ENCODE data around the gene LARGE1. TPM values are rescaled to one million over a fixed set of nuclear protein-coding genes. Genes with fewer than 3 reads are reported as not detected.
A peak's percentile ranks its signal among the peaks of the same experiment; 100 is the strongest.

The LARGE1 gene
- total and polyA plus RNA-seq, 2 experiments from 2014 or later, result 1.5 to 12.8 TPM

DNA sequence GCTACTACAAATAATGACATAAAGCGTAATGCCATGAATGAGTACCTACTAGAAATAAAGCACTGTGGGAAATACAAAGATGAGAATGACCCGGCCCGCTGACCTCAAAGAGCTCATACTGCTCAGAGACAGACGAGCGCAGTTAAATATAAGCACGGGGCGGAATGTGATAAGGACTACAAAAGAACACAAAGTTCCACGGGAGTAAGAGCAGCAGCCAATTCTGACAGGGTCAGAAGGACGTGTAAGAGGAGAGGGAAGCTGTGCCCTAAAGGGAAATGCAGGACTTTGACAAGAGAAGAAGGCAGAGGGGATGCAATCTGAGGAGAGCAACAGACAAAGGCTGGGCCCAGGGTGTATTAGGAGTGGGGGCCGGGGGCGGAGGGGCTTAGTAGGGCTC, 314.6 kb downstream of the LARGE1 start:
- DNase-seq, result no peak
- in situ Hi-C loops (cut with MboI), result no loop called here
- H3K9me2 ChIP-seq (ENCODE audit: insufficient read depth), result no peaks in the 10 kb centered on the region
- peaks cover 10% of the 10 kb centered on the region for H3K4me1 ChIP-seq (ENCODE audit: insufficient read depth)
- H3F3A ChIP-seq (ENCODE audit: insufficient read depth), result no peaks in the 10 kb centered on the region
- TF ChIP-seq EZH2 (IDR thresholded peaks at IDR 0.05; ENCODE audit: insufficient read depth, poor library complexity, severe bottlenecking), result no peak
- TF ChIP-seq EZH2phosphoT487 (IDR thresholded peaks at IDR 0.05; ENCODE audit: insufficient read depth, low read depth), result no peak
- H3K36me3 ChIP-seq (ENCODE audit: low read depth), result no peaks in the 10 kb centered on the region
- H3K27me3 ChIP-seq (replicated peaks; ENCODE audit: insufficient read depth), result no peaks in the 10 kb centered on the region
- no peaks in the 10 kb centered on the region for H4K20me1 ChIP-seq (ENCODE audit: insufficient read depth)
- H3K9ac ChIP-seq, result no peak overlapping the region
- no peak overlapping the region for H3K27ac ChIP-seq
- H2AFZ ChIP-seq, result 0 out of 2 replicates have a peak overlapping the region, but pooled peaks have one; percentile 36
- H3K79me2 ChIP-seq (ENCODE audit: insufficient read depth), result no peaks in the 10 kb centered on the region
- WGBS, 2 experiments (ENCODE audit: low coverage in 1 of 2, low lambda C conversion rate in 2 of 2, missing lambda C conversion rate in 2 of 2), result 50 to 51% methylated on average over 11 of the region's 11 CpGs
- H3K4me2 ChIP-seq (ENCODE audit: unreplicated experiment), result peak overlapping the region; percentile 34
- no peaks in the 10 kb centered on the region for H3K9me3 ChIP-seq (ENCODE audit: low read depth)
- H3K4me3 ChIP-seq, result 0 out of 2 replicates have a peak overlapping the region, but pooled peaks have one; percentile 33

DNA sequence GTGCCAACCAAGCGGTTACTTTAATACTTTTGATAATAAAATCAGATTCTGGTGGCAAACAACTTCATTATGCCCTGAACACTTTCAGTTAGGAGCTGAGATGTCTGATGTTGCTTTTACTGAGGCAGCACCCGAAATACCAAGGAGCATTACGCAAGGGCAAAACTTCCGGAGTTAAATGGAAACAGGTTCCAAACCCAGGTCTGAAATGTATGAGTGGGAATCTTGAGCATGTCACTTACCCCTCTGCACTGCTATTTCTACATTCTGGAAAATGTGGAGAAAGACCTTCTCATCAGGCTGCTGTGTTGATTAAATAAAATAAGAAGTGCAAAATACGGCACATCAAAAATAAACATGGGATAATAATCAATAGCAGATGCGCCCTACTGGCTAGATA, 315.1 kb downstream of the LARGE1 start:
- H4K20me1 ChIP-seq (ENCODE audit: insufficient read depth), result no peaks in the 10 kb centered on the region
- H3K4me2 ChIP-seq (ENCODE audit: unreplicated experiment), result peak overlapping the region; percentile 34
- in situ Hi-C loops (cut with MboI), result no loop called here
- H2AFZ ChIP-seq, result peak overlapping the region; percentile 36; the same call in 1 of the 2 replicates
- no peaks in the 10 kb centered on the region for H3K9me2 ChIP-seq (ENCODE audit: insufficient read depth)
- H3K4me3 ChIP-seq, result peak overlapping the region; percentile 33; the same call in 1 of the 2 replicates
- 6 to 7% methylated on average over 6 of the region's 6 CpGs for WGBS, 2 experiments (ENCODE audit: low coverage in 1 of 2, low lambda C conversion rate in 2 of 2, missing lambda C conversion rate in 2 of 2)
- no peak overlapping the region for H3K27ac ChIP-seq
- no peaks in the 10 kb centered on the region for H3K36me3 ChIP-seq (ENCODE audit: low read depth)
- no peaks in the 10 kb centered on the region for H3K27me3 ChIP-seq (replicated peaks; ENCODE audit: insufficient read depth)
- no peaks in the 10 kb centered on the region for H3K79me2 ChIP-seq (ENCODE audit: insufficient read depth)
- H3K9me3 ChIP-seq (ENCODE audit: low read depth), result no peaks in the 10 kb centered on the region
- no peak for TF ChIP-seq EZH2 (IDR thresholded peaks at IDR 0.05; ENCODE audit: insufficient read depth, poor library complexity, severe bottlenecking)
- no peak for TF ChIP-seq EZH2phosphoT487 (IDR thresholded peaks at IDR 0.05; ENCODE audit: insufficient read depth, low read depth)
- no peak overlapping the region for H3K9ac ChIP-seq
- H3F3A ChIP-seq (ENCODE audit: insufficient read depth), result no peaks in the 10 kb centered on the region
- DNase-seq, result peak; percentile 81
- H3K4me1 ChIP-seq (ENCODE audit: insufficient read depth), result peaks cover 10% of the 10 kb centered on the region

DNA sequence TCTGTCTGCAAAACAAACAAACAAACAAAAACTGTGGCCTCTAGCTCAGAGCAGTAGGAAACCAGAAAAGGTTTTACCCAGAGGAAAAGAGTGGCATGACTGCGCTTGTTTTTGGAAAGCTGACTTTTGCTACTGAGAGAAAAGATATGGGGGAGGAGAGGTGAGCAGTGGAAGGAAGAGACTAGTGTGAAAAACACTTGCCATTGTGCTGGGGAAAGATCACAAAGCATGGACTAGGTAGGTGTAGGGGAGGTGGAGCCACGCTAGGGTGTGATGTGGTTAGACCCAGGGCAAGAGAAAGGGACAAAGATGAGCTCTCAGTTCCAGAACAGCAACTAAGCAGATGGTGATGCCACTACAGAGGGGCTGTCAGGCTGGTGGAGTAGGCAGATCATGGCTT, 319.2 kb downstream of the LARGE1 start:
- WGBS, 2 experiments (ENCODE audit: low coverage in 1 of 2, low lambda C conversion rate in 2 of 2, missing lambda C conversion rate in 2 of 2), result 92 to 96% methylated on average over 2 of the region's 2 CpGs
- TF ChIP-seq EZH2 (IDR thresholded peaks at IDR 0.05; ENCODE audit: insufficient read depth, poor library complexity, severe bottlenecking) (no peak), EZH2phosphoT487 (IDR thresholded peaks at IDR 0.05; ENCODE audit: insufficient read depth, low read depth) (no peak)
- in situ Hi-C loops (cut with MboI), result no loop called here
- no peak overlapping the region for H3K27ac ChIP-seq
- no peak overlapping the region for H3K4me3 ChIP-seq
- peaks cover 10% of the 10 kb centered on the region for H3K4me1 ChIP-seq (ENCODE audit: insufficient read depth)
- H3K9ac ChIP-seq, result no peak overlapping the region
- H3F3A ChIP-seq (ENCODE audit: insufficient read depth), result no peaks in the 10 kb centered on the region
- H3K4me2 ChIP-seq (ENCODE audit: unreplicated experiment), result no peak overlapping the region
- H3K9me3 ChIP-seq (ENCODE audit: low read depth), result no peaks in the 10 kb centered on the region
- DNase-seq, result no peak
- H3K9me2 ChIP-seq (ENCODE audit: insufficient read depth), result no peaks in the 10 kb centered on the region
- H3K36me3 ChIP-seq (ENCODE audit: low read depth), result no peaks in the 10 kb centered on the region
- H4K20me1 ChIP-seq (ENCODE audit: insufficient read depth), result no peaks in the 10 kb centered on the region
- H3K79me2 ChIP-seq (ENCODE audit: insufficient read depth), result no peaks in the 10 kb centered on the region
- H2AFZ ChIP-seq, result no peak overlapping the region
- no peaks in the 10 kb centered on the region for H3K27me3 ChIP-seq (replicated peaks; ENCODE audit: insufficient read depth)

DNA sequence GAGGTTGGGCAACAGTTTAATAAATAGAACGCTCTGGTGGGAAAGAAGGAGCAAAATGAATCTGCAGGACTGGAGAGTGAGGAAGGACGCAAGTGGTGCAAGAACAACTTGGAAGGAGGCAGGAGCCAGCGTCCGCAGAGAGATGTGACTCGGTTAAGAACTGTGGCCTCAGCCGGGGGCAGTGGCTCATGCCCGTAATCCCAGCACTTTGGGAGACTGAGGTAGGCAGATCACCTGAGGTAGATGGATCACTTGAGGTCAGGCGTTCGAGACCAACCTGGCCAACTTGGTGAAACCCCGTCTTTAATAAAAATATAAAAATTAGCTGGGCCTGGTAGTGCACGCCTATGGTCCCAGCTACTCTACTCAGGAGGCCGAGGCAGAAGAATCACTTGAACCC, 319.7 kb downstream of the LARGE1 start:
- no peak overlapping the region for H2AFZ ChIP-seq
- TF ChIP-seq EZH2phosphoT487 (IDR thresholded peaks at IDR 0.05; ENCODE audit: insufficient read depth, low read depth) (no peak), EZH2 (IDR thresholded peaks at IDR 0.05; ENCODE audit: insufficient read depth, poor library complexity, severe bottlenecking) (no peak)
- WGBS, 2 experiments (ENCODE audit: low coverage in 1 of 2, low lambda C conversion rate in 2 of 2, missing lambda C conversion rate in 2 of 2), result 98% methylated on average over 11 to 12 of the region's 12 CpGs

DNA sequence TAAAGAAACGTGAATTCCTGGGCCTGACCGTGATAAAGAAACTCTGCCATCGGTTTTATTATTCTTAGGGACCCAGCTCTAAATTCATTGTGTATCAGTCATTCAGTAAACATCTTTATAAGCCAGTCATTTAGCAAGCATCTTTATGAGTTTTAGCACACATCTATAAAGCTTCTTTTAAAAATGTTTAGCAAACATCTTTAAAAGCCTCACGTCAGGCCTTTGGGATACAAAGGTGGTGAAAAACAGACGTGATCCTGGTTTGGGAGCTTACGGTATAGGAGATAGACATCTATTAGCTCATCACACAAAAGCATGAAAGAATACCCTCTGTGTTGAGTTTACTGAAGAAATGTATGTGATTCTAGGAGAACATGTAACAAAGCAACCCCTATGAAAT, 320.2 kb downstream of the LARGE1 start:
- H2AFZ ChIP-seq, result no peak overlapping the region
- no peaks in the 10 kb centered on the region for H3F3A ChIP-seq (ENCODE audit: insufficient read depth)
- no peak overlapping the region for H3K4me3 ChIP-seq
- no peaks in the 10 kb centered on the region for H3K27me3 ChIP-seq (replicated peaks; ENCODE audit: insufficient read depth)
- no peaks in the 10 kb centered on the region for H3K79me2 ChIP-seq (ENCODE audit: insufficient read depth)
- in situ Hi-C loops (cut with MboI), result no loop called here
- H3K36me3 ChIP-seq (ENCODE audit: low read depth), result no peaks in the 10 kb centered on the region
- no peak overlapping the region for H3K27ac ChIP-seq
- H3K9ac ChIP-seq, result no peak overlapping the region
- H3K4me2 ChIP-seq (ENCODE audit: unreplicated experiment), result no peak overlapping the region
- H3K9me3 ChIP-seq (ENCODE audit: low read depth), result no peaks in the 10 kb centered on the region
- WGBS, 2 experiments (ENCODE audit: low coverage in 1 of 2, low lambda C conversion rate in 2 of 2, missing lambda C conversion rate in 2 of 2), result 97% methylated on average over 6 of the region's 6 CpGs
- DNase-seq, result no peak
- H4K20me1 ChIP-seq (ENCODE audit: insufficient read depth), result no peaks in the 10 kb centered on the region
- H3K9me2 ChIP-seq (ENCODE audit: insufficient read depth), result no peaks in the 10 kb centered on the region
- H3K4me1 ChIP-seq (ENCODE audit: insufficient read depth), result peaks cover 3% of the 10 kb centered on the region; the same call in 1 of the 2 replicates
- TF ChIP-seq EZH2 (IDR thresholded peaks at IDR 0.05; ENCODE audit: insufficient read depth, poor library complexity, severe bottlenecking) (no peak), EZH2phosphoT487 (IDR thresholded peaks at IDR 0.05; ENCODE audit: insufficient read depth, low read depth) (no peak)

More for the DNA sequence above, 319.7 kb downstream of the LARGE1 start:
- H3K27ac ChIP-seq, result no peak overlapping the region
- H3K36me3 ChIP-seq (ENCODE audit: low read depth), result no peaks in the 10 kb centered on the region
- H3K4me2 ChIP-seq (ENCODE audit: unreplicated experiment), result no peak overlapping the region
- H3F3A ChIP-seq (ENCODE audit: insufficient read depth), result no peaks in the 10 kb centered on the region
- no peak for DNase-seq
- no peaks in the 10 kb centered on the region for H4K20me1 ChIP-seq (ENCODE audit: insufficient read depth)
- H3K9me2 ChIP-seq (ENCODE audit: insufficient read depth), result no peaks in the 10 kb centered on the region
- no peaks in the 10 kb centered on the region for H3K9me3 ChIP-seq (ENCODE audit: low read depth)
- H3K4me3 ChIP-seq, result no peak overlapping the region
- peaks cover 8% of the 10 kb centered on the region for H3K4me1 ChIP-seq (ENCODE audit: insufficient read depth)
- H3K27me3 ChIP-seq (replicated peaks; ENCODE audit: insufficient read depth), result no peaks in the 10 kb centered on the region
- in situ Hi-C loops (cut with MboI), result no loop called here
- H3K79me2 ChIP-seq (ENCODE audit: insufficient read depth), result no peaks in the 10 kb centered on the region
- no peak overlapping the region for H3K9ac ChIP-seq

All from GM23248 (cell line).